GM12872 (cell line): ENCODE results near the gene SNX25.

Source experiments
- CTCF ChIP-seq: IDR thresholded peaks from 3 replicates; pipeline ENCODE4 v1.5.1; 2011; ENCODE audit warnings: low read depth, mild to moderate bottlenecking, low read length, moderate library complexity; ENCODE audit not compliant: insufficient read depth

The SNX25 gene

GRCh38 chr4:185218312-185218711, 8.9 kb downstream of the SNX25 start:
- TF ChIP-seq CTCF: no peak

GRCh38 chr4:185219551-185220344, 10.3 kb downstream of the SNX25 start:
- TF ChIP-seq CTCF: no peak

- no peak for TF ChIP-seq CTCF
These were observed 12.1 kb downstream of the SNX25 start for GRCh38 chr4:185221491-185221890.

GRCh38 chr4:185221912-185222311, 12.5 kb downstream of the SNX25 start:
- TF ChIP-seq CTCF: no peak

GRCh38 chr4:185222598-185222997, 13.2 kb downstream of the SNX25 start:
- TF ChIP-seq CTCF: no peak

- TF ChIP-seq CTCF: peak; percentile 32; the same call in 2 of the 3 replicates
These were observed 15.2 kb downstream of the SNX25 start for GRCh38 chr4:185224597-185224996.

- no peak for TF ChIP-seq CTCF
These were observed 16.5 kb downstream of the SNX25 start for GRCh38 chr4:185225940-185226339.
